Ascending aorta (tissue), 2 donors: Measurements from ENCODE around the gene ADARB1. TPM values are rescaled to one million over a fixed set of nuclear protein-coding genes. Genes with fewer than 3 reads are reported as not detected.

Experiments
- DNase-seq, 2 donors: peaks; one replicate each; pipeline ENCODE4 v3.0.0-alpha.2; 2019; ENCODE audit warnings: low spot score in 2 of 2
- H3K27ac ChIP-seq, 2 donors: fragments of 200-600 bp; sonication (generic); one replicate each; pipeline ENCODE4 v1.5.1; 2016 to 2017; ENCODE audit warnings: mild to moderate bottlenecking in 1 of 2
- H3K27me3 ChIP-seq: fragments of 200-600 bp; sonication (generic); one replicate; pipeline ENCODE4 v1.5.1; 2017
- H3K36me3 ChIP-seq, 2 donors: fragments of 200-600 bp; sonication (generic); one replicate each; pipeline ENCODE4 v1.5.1; 2016
- H3K4me1 ChIP-seq, 2 donors: fragments of 200-600 bp; sonication (generic); one replicate each; pipeline ENCODE4 v1.5.1; 2016 to 2017; ENCODE audit warnings: mild to moderate bottlenecking in 1 of 2
- H3K4me3 ChIP-seq, 2 donors: fragments of 200-600 bp; sonication (generic); one replicate each; pipeline ENCODE4 v1.5.1; 2016 to 2017; ENCODE audit warnings: mild to moderate bottlenecking in 1 of 2
- H3K9me3 ChIP-seq, 2 donors: fragments of 200-600 bp; sonication (generic); one replicate each; pipeline ENCODE4 v1.5.1; 2016
- CTCF ChIP-seq, 3 experiments: fragments of 200-600 bp in 2 of 3; fragments of 450-650 bp in 1 of 3; sonication (generic) in 2 of 3; IDR thresholded peaks; one replicate each; pipeline ENCODE4 v1.5.1; 2016 to 2019; ENCODE audit warnings: antibody characterized with exemption in 3 of 3, mild to moderate bottlenecking in 1 of 3, moderate library complexity in 1 of 3
- intact Hi-C: fragments of 100-400 bp; cut with DNase I; formaldehyde crosslinking; loops from one replicate; pipeline ENCODE4 v1.15.1; 2023
- total RNA-seq: library from RNA; depleted of rRNA; stranded (reverse); fragments of >200 nt; gene quantifications from one replicate; pipeline ENCODE4 v1.1.0, GENCODE V29; 2016

Gene ADARB1
- total RNA-seq, 1 donor from 2014 or later, result 82.9 TPM

GRCh38 chr21:45108808-45109781 lies 34.7 kb downstream of the ADARB1 start:
- intact Hi-C loops, result no loop called here
- peak overlapping the region; percentile 75 to 77 for H3K27ac ChIP-seq
- H3K4me1 ChIP-seq, result peaks cover 3 to 56% of the 10 kb centered on the region in 2 donors
- no peaks in the 10 kb centered on the region for H3K36me3 ChIP-seq
- TF ChIP-seq CTCF (IDR thresholded peaks at IDR 0.05), result no peak
- no peaks in the 10 kb centered on the region for H3K9me3 ChIP-seq
- no peak for DNase-seq
- no peaks in the 10 kb centered on the region for H3K27me3 ChIP-seq
- peak overlapping the region; percentile 6 to 9 for H3K4me3 ChIP-seq

GRCh38 chr21:45109831-45110492 lies 35.6 kb downstream of the ADARB1 start:
- peaks cover 0 to 2% of the 10 kb centered on the region in 2 donors for H3K36me3 ChIP-seq
- H3K4me3 ChIP-seq, result peak overlapping the region; percentile 6 to 9
- intact Hi-C loops, result no loop called here
- H3K27me3 ChIP-seq, result no peaks in the 10 kb centered on the region
- DNase-seq, result peak in 1 of 2 donors; percentile 64
- no peaks in the 10 kb centered on the region for H3K9me3 ChIP-seq
- peak overlapping the region; percentile 75 to 77 for H3K27ac ChIP-seq
- TF ChIP-seq CTCF (IDR thresholded peaks at IDR 0.05), result no peak
- H3K4me1 ChIP-seq, result peaks cover 3 to 55% of the 10 kb centered on the region in 2 donors

GRCh38 chr21:45110873-45111624 lies 36.7 kb downstream of the ADARB1 start:
- intact Hi-C loops, result no loop called here
- no peak for DNase-seq
- peak overlapping the region in 1 of 2 donors; percentile 75 for H3K27ac ChIP-seq
- peaks cover 3 to 52% of the 10 kb centered on the region in 2 donors for H3K4me1 ChIP-seq
- no peak for TF ChIP-seq CTCF (IDR thresholded peaks at IDR 0.05)
- H3K27me3 ChIP-seq, result no peaks in the 10 kb centered on the region
- H3K36me3 ChIP-seq, result peaks cover 0 to 2% of the 10 kb centered on the region in 2 donors
- no peak overlapping the region for H3K4me3 ChIP-seq
- no peaks in the 10 kb centered on the region for H3K9me3 ChIP-seq

GRCh38 chr21:45111703-45112102 lies 37.3 kb downstream of the ADARB1 start:
- Histone ChIP-seq H3K36me3 (peaks cover 0 to 4% of the 10 kb centered on the region in 2 donors), H3K9me3 (no peaks in the 10 kb centered on the region), H3K27me3 (no peaks in the 10 kb centered on the region), H3K4me1 (peaks cover 3 to 50% of the 10 kb centered on the region in 2 donors), H3K4me3 (no peak overlapping the region), H3K27ac (no peak overlapping the region)
- TF ChIP-seq CTCF (IDR thresholded peaks at IDR 0.05), result no peak
- DNase-seq, result no peak
- intact Hi-C loops, result no loop called here

- DNase-seq, result no peak
- Histone ChIP-seq H3K4me3 (no peak overlapping the region), H3K36me3 (peaks cover 3 to 10% of the 10 kb centered on the region in 2 donors), H3K27ac (peak overlapping the region in 1 of 2 donors; percentile 33), H3K27me3 (no peaks in the 10 kb centered on the region), H3K9me3 (no peaks in the 10 kb centered on the region), H3K4me1 (peaks cover 3 to 49% of the 10 kb centered on the region in 2 donors)
- no peak for TF ChIP-seq CTCF (IDR thresholded peaks at IDR 0.05)
- intact Hi-C loops, result no loop called here
Observed at GRCh38 chr21:45112371-45112770, 38.0 kb downstream of the ADARB1 start.
